ENCODE results near the gene SUFU.
"Not testable (repeated sequence)": the region's sequence is repeated elsewhere in the genome, so short reads cannot be mapped to it uniquely, and the experiment has no call there.

The SUFU gene

GRCh38 chr10:102534333-102534732, 30.6 kb downstream of the SUFU start:
- H3K27me3 Mint-ChIP-seq = no peaks in the 10 kb centered on the region
- no peak overlapping the region for H3K27ac Mint-ChIP-seq (ENCODE audit: low read depth)
- H3K4me1 Mint-ChIP-seq = peaks cover 28% of the 10 kb centered on the region
- DNase-seq (ENCODE audit: low spot score in 2 of 2) = no peak
- peak overlapping the region; percentile 3 for H3K4me3 Mint-ChIP-seq
- no peaks in the 10 kb centered on the region for H3K36me3 Mint-ChIP-seq (ENCODE audit: insufficient read depth)
- ATAC-seq (replicated peaks; ENCODE audit: extremely low read depth, poor library complexity, severe bottlenecking) = no peak
- no peaks in the 10 kb centered on the region for H3K9me3 Mint-ChIP-seq

- H3K9me3 Mint-ChIP-seq; H3K4me3 Mint-ChIP-seq; H3K36me3 Mint-ChIP-seq (ENCODE audit: insufficient read depth); ATAC-seq (replicated peaks; ENCODE audit: extremely low read depth, poor library complexity, severe bottlenecking); DNase-seq (ENCODE audit: low spot score in 2 of 2); H3K27me3 Mint-ChIP-seq: not testable (repeated sequence)
- Mint-ChIP-seq H3K27ac (ENCODE audit: low read depth) (peak overlapping the region; percentile 73), H3K4me1 (peaks cover 28% of the 10 kb centered on the region)
Observed at GRCh38 chr10:102534966-102535365, 31.2 kb downstream of the SUFU start.

GRCh38 chr10:102535481-102536147, 31.8 kb downstream of the SUFU start:
- ATAC-seq (replicated peaks; ENCODE audit: extremely low read depth, poor library complexity, severe bottlenecking) = no peak
- Mint-ChIP-seq H3K36me3 (ENCODE audit: insufficient read depth) (peaks cover under 1% of the 10 kb centered on the region), H3K4me1 (peaks cover 28% of the 10 kb centered on the region), H3K4me3 (no peak overlapping the region), H3K27ac (ENCODE audit: low read depth) (peak overlapping the region; percentile 73), H3K27me3 (no peaks in the 10 kb centered on the region), H3K9me3 (no peaks in the 10 kb centered on the region)
- no peak for DNase-seq (ENCODE audit: low spot score in 2 of 2)

GRCh38 chr10:102537367-102537766, 33.6 kb downstream of the SUFU start:
- ATAC-seq (replicated peaks; ENCODE audit: extremely low read depth, poor library complexity, severe bottlenecking) (no peak), DNase-seq (ENCODE audit: low spot score in 2 of 2) (no peak)
- H3K4me1 Mint-ChIP-seq = peaks cover 23% of the 10 kb centered on the region
- no peaks in the 10 kb centered on the region for H3K9me3 Mint-ChIP-seq
- no peak overlapping the region for H3K4me3 Mint-ChIP-seq
- H3K27ac Mint-ChIP-seq (ENCODE audit: low read depth) = no peak overlapping the region
- peaks cover 1% of the 10 kb centered on the region for H3K36me3 Mint-ChIP-seq (ENCODE audit: insufficient read depth)
- H3K27me3 Mint-ChIP-seq = no peaks in the 10 kb centered on the region

- ATAC-seq (replicated peaks; ENCODE audit: extremely low read depth, poor library complexity, severe bottlenecking) (no peak), DNase-seq (ENCODE audit: low spot score in 2 of 2) (no peak)
- Mint-ChIP-seq H3K36me3 (ENCODE audit: insufficient read depth) (peaks cover 1% of the 10 kb centered on the region), H3K4me3 (no peak overlapping the region), H3K4me1 (peaks cover 27% of the 10 kb centered on the region), H3K27ac (ENCODE audit: low read depth) (no peak overlapping the region), H3K9me3 (no peaks in the 10 kb centered on the region), H3K27me3 (no peaks in the 10 kb centered on the region)
Observed at GRCh38 chr10:102537948-102538347, 34.2 kb downstream of the SUFU start.

- peaks cover 25% of the 10 kb centered on the region for H3K4me1 Mint-ChIP-seq
- H3K27ac Mint-ChIP-seq (ENCODE audit: low read depth) = no peak overlapping the region
- no peak for DNase-seq (ENCODE audit: low spot score in 2 of 2)
- ATAC-seq (replicated peaks; ENCODE audit: extremely low read depth, poor library complexity, severe bottlenecking) = no peak
- peaks cover 1% of the 10 kb centered on the region for H3K36me3 Mint-ChIP-seq (ENCODE audit: insufficient read depth)
- H3K4me3 Mint-ChIP-seq = no peak overlapping the region
- H3K27me3 Mint-ChIP-seq = no peaks in the 10 kb centered on the region
- H3K9me3 Mint-ChIP-seq = no peaks in the 10 kb centered on the region
Observed at GRCh38 chr10:102538811-102539210, 35.0 kb downstream of the SUFU start.

- Mint-ChIP-seq H3K4me1 (peaks cover 18% of the 10 kb centered on the region), H3K27ac (ENCODE audit: low read depth) (no peak overlapping the region), H3K36me3 (ENCODE audit: insufficient read depth) (peaks cover 1% of the 10 kb centered on the region), H3K9me3 (no peaks in the 10 kb centered on the region), H3K27me3 (no peaks in the 10 kb centered on the region), H3K4me3 (no peak overlapping the region)
- ATAC-seq (replicated peaks; ENCODE audit: extremely low read depth, poor library complexity, severe bottlenecking) (no peak), DNase-seq (ENCODE audit: low spot score in 2 of 2) (no peak)
Observed at GRCh38 chr10:102540023-102540422, 36.3 kb downstream of the SUFU start.

- Mint-ChIP-seq H3K36me3 (ENCODE audit: insufficient read depth) (peaks cover 1% of the 10 kb centered on the region), H3K9me3 (no peaks in the 10 kb centered on the region), H3K4me3 (no peak overlapping the region), H3K4me1 (peaks cover 19% of the 10 kb centered on the region), H3K27ac (ENCODE audit: low read depth) (no peak overlapping the region), H3K27me3 (no peaks in the 10 kb centered on the region)
- ATAC-seq (replicated peaks; ENCODE audit: extremely low read depth, poor library complexity, severe bottlenecking) (no peak), DNase-seq (ENCODE audit: low spot score in 2 of 2) (no peak)
Observed at GRCh38 chr10:102542800-102543418, 39.1 kb downstream of the SUFU start.

GRCh38 chr10:102545265-102545871, 41.6 kb downstream of the SUFU start:
- Mint-ChIP-seq H3K9me3 (no peaks in the 10 kb centered on the region), H3K4me3 (no peak overlapping the region), H3K27me3 (no peaks in the 10 kb centered on the region), H3K27ac (ENCODE audit: low read depth) (no peak overlapping the region), H3K4me1 (peaks cover 13% of the 10 kb centered on the region), H3K36me3 (ENCODE audit: insufficient read depth) (peaks cover 6% of the 10 kb centered on the region)
- no peak for DNase-seq (ENCODE audit: low spot score in 2 of 2)
- no peak for ATAC-seq (replicated peaks; ENCODE audit: extremely low read depth, poor library complexity, severe bottlenecking)

- H3K9me3 Mint-ChIP-seq = no peaks in the 10 kb centered on the region
- DNase-seq (ENCODE audit: low spot score in 2 of 2) (no peak), ATAC-seq (replicated peaks; ENCODE audit: extremely low read depth, poor library complexity, severe bottlenecking) (no peak)
- H3K4me3 Mint-ChIP-seq = no peak overlapping the region
- no peak overlapping the region for H3K27ac Mint-ChIP-seq (ENCODE audit: low read depth)
- H3K4me1 Mint-ChIP-seq = peaks cover 13% of the 10 kb centered on the region
- H3K27me3 Mint-ChIP-seq = no peaks in the 10 kb centered on the region
- H3K36me3 Mint-ChIP-seq (ENCODE audit: insufficient read depth) = peaks cover 8% of the 10 kb centered on the region
Observed at GRCh38 chr10:102545997-102546396, 42.2 kb downstream of the SUFU start.

- no peak overlapping the region for H3K27ac Mint-ChIP-seq (ENCODE audit: low read depth)
- peaks cover 13% of the 10 kb centered on the region for H3K4me1 Mint-ChIP-seq
- no peaks in the 10 kb centered on the region for H3K27me3 Mint-ChIP-seq
- H3K4me3 Mint-ChIP-seq = no peak overlapping the region
- no peaks in the 10 kb centered on the region for H3K9me3 Mint-ChIP-seq
- no peak for ATAC-seq (replicated peaks; ENCODE audit: extremely low read depth, poor library complexity, severe bottlenecking)
- no peak for DNase-seq (ENCODE audit: low spot score in 2 of 2)
- H3K36me3 Mint-ChIP-seq (ENCODE audit: insufficient read depth) = peaks cover 8% of the 10 kb centered on the region
Observed at GRCh38 chr10:102546606-102547320, 43.0 kb downstream of the SUFU start.

GRCh38 chr10:102549549-102549948, 45.8 kb downstream of the SUFU start:
- Mint-ChIP-seq H3K4me3 (no peak overlapping the region), H3K36me3 (ENCODE audit: insufficient read depth) (peaks cover 10% of the 10 kb centered on the region), H3K27me3 (no peaks in the 10 kb centered on the region), H3K4me1 (peaks cover 7% of the 10 kb centered on the region), H3K27ac (ENCODE audit: low read depth) (no peak overlapping the region), H3K9me3 (no peaks in the 10 kb centered on the region)
- no peak for DNase-seq (ENCODE audit: low spot score in 2 of 2)
- ATAC-seq (replicated peaks; ENCODE audit: extremely low read depth, poor library complexity, severe bottlenecking) = no peak

Measured in central memory CD8-positive, alpha-beta T cell (primary cell).